C4-2B (cell line): Measurements from ENCODE around the gene SYT2.
"Not testable (repeated sequence)": the region's sequence is repeated elsewhere in the genome, so short reads cannot be mapped to it uniquely, and the experiment has no call there.

Source experiments
- H3K27ac ChIP-seq: fragments of 450-650 bp; 2 replicates; pipeline ENCODE4 v1.5.1; 2017
- ZFX ChIP-seq: fragments of 450-650 bp; IDR thresholded peaks from 2 replicates; pipeline ENCODE4 v1.6.1; 2017
- TF ChIP-seq, protein P1 (sequence below): fragments of 450-650 bp; conservative IDR thresholded peaks from 2 replicates; pipeline ENCODE4 v1.5.1; 2017; ENCODE audit warnings: mild to moderate bottlenecking

Gene SYT2

DNA sequence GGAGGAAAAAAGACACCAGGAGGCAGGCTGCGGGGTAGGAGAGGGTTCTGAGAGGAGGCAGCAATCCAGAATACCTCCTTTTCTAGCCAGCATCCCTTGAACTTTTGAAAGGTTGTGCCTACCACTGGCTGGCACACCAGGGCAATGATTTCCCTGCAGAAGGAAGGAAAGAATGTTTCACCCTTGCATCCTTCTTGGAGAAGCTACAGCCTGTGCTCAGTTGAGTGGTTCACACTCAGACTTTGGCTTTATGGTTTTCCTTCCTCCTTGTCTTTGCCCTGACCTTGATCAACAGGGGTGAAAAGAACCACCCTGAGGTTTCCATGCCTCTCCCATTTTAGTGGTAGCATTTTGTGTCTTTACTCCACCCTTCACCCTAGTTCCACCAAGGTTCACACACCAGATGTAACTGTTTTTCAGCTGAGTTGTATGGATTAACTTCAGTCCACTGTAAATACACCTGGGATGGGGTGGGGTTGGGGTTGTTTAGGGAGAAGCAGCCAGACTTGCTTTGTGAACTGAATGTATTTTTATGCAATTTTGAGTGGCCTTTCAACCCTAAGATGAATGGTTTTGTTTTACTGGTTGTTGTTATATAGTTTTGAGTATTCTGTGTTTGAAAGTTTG lies 122.3 kb downstream of the SYT2 start:
- no peak overlapping the region for H3K27ac ChIP-seq
- TF ChIP-seq, protein P1, sequence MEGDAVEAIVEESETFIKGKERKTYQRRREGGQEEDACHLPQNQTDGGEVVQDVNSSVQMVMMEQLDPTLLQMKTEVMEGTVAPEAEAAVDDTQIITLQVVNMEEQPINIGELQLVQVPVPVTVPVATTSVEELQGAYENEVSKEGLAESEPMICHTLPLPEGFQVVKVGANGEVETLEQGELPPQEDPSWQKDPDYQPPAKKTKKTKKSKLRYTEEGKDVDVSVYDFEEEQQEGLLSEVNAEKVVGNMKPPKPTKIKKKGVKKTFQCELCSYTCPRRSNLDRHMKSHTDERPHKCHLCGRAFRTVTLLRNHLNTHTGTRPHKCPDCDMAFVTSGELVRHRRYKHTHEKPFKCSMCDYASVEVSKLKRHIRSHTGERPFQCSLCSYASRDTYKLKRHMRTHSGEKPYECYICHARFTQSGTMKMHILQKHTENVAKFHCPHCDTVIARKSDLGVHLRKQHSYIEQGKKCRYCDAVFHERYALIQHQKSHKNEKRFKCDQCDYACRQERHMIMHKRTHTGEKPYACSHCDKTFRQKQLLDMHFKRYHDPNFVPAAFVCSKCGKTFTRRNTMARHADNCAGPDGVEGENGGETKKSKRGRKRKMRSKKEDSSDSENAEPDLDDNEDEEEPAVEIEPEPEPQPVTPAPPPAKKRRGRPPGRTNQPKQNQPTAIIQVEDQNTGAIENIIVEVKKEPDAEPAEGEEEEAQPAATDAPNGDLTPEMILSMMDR, result no peak
- TF ChIP-seq ZFX, result no peak

GRCh38 chr1:202586871-202587270 lies 123.4 kb downstream of the SYT2 start:
- TF ChIP-seq ZFX, result no peak
- TF ChIP-seq, protein P1, result no peak
- H3K27ac ChIP-seq, result no peak overlapping the region

DNA sequence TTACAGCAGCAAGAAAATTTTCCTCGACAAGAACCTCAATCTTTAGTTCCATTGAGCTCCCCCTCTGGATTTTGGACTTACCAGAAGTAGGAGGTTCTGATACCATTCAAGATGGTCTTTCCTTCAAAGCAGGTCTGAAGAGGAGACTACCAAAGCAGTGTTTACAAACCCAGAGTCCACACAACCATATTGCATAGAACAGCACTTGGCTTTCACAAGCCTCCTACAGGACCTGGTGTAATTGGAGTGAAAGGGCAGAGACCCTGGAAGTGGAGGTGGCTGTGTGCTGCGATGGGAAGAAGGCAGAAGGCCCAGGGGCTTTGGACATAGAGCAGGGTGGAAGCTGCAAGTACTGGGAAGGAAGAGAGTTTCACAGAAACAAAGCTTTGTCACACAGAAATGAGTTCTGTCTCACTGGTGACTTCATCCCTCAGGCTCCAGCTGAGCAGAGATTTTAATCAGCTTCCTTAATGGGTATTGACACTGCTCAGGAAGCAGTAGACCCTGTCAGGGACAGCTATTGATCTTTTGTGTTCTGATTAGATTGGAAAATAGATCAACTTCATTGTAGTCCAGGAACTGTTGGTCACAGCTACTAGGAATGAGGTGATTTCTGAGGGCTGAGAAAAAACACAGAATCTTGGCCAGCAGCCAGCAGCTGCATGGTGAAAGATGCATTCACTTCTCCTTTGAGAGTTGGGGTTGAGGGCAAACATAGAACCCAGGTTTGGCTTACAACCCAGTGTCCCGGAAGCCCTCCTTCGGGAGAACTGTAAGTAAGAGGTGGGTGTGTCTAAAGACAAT lies 124.0 kb downstream of the SYT2 start:
- no peak for TF ChIP-seq ZFX
- TF ChIP-seq, protein P1, result no peak
- no peak overlapping the region for H3K27ac ChIP-seq

DNA sequence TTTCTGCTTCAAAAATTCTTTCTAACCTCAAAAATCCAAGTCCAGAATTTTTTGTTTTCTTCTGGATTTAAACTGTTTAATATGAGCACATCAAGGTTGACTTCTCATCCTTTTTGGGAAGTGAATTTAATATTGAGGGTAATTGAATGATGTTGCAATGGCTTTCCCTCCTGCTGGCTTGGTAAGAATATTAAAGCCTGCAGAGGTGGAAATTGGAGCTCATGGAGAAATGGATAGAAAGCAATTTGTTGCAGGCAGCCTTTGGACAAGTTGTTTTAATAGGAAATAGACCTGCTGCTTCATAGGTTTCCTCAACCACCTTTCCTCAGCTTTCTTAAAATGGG lies 124.7 kb downstream of the SYT2 start:
- TF ChIP-seq ZFX, result no peak
- TF ChIP-seq, protein P1, result no peak
- H3K27ac ChIP-seq, result no peak overlapping the region

DNA sequence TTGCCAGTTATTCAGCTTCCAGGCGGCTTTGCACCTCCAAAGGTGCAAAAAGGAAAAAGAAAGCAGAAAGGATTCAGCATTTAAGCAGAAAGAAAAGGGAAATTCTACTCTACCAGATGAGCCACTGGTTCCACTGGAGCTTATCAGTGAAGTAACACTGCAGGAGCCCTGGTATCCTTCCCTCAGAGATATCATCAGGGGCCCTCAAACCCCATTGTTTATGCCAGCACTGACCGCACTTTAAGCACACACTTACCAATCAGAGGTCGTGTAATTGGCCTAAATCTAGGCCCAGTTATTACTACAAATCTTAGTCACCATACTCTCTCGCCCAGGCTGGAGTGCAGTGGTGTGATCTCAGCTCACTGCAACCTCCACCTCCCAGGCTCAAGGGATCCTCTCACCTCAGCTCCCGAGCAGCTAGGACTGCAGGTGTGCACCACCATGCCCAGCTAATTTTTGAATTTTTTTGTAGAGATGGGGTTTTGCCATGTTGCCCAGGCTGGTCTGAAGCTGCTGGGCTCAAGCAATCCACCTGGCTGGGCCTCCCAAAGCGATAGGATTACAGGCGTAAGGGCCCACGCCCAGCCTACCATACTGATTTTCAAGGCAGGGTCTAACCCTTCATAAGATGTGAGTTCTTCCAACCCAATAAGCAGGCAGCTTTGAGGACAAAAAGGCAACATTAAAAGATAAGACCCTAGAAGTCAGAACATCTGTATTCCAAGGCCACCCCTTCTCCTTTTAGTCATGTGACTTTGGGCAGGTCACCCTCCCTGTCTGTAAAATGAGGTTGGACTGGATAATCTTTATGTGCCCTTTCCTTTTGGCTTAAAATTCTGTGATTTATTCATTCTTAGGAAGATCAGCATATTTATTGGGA lies 125.3 kb downstream of the SYT2 start:
- H3K27ac ChIP-seq, result no peak overlapping the region
- TF ChIP-seq, protein P1, result no peak
- TF ChIP-seq ZFX, result no peak

- H3K27ac ChIP-seq, result not testable (repeated sequence)
Observed at GRCh38 chr1:202582350-202582749, 127.9 kb downstream of the SYT2 start.

GRCh38 chr1:202580619-202581018 lies 129.6 kb downstream of the SYT2 start:
- no peak overlapping the region for H3K27ac ChIP-seq
- no peak for TF ChIP-seq ZFX
- TF ChIP-seq, protein P1, result no peak
